ENCODE measurements around the gene TCEA3.

GRCh38 chr1:23383577-23384311 is 40.8 kb downstream of the TCEA3 start:
- TF ChIP-seq CTCF (IDR thresholded peaks at IDR 0.05; ENCODE audit: low read depth, low read length, poor library complexity, severe bottlenecking) (no peak), EZH2phosphoT487 (IDR thresholded peaks at IDR 0.05; ENCODE audit: borderline replicate concordance, low read length) (no peak)

Data from DOHH2 (cell line).